ENCODE results near the gene PYURF.

DNA sequence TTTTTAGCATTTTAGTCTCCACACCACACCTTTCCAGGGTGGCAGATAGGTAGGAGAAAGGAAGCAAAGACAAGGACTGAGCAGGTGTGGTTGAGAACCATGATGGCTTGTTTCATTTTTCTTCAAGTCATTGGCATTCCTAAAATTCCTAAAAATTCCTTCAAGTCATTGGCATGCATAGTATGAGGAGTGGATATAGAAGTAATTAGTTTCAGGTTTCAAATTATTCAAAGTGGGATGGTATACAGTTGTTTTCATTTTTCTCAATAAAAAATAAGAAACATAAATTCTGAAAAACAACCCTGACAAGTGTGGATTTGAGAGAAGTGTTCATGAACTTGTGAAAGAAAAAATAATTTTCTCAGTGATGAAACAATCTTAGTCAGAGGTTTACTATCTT is 46.4 kb upstream of the PYURF start:
- no peak for TF ChIP-seq MYC (IDR thresholded peaks at IDR 0.05; ENCODE audit: insufficient read depth, insufficient read length, insufficient replicate concordance, low read length, severe bottlenecking)
- no peak for TF ChIP-seq EZH2 (IDR thresholded peaks at IDR 0.05; ENCODE audit: borderline replicate concordance, control insufficient read depth, low read depth, low read length)
- TF ChIP-seq HDAC2 (IDR thresholded peaks at IDR 0.05): no peak
- no peak for TF ChIP-seq POLR2AphosphoS2 (IDR thresholded peaks at IDR 0.05; ENCODE audit: low read depth, low read length)
- TF ChIP-seq, protein P1, sequence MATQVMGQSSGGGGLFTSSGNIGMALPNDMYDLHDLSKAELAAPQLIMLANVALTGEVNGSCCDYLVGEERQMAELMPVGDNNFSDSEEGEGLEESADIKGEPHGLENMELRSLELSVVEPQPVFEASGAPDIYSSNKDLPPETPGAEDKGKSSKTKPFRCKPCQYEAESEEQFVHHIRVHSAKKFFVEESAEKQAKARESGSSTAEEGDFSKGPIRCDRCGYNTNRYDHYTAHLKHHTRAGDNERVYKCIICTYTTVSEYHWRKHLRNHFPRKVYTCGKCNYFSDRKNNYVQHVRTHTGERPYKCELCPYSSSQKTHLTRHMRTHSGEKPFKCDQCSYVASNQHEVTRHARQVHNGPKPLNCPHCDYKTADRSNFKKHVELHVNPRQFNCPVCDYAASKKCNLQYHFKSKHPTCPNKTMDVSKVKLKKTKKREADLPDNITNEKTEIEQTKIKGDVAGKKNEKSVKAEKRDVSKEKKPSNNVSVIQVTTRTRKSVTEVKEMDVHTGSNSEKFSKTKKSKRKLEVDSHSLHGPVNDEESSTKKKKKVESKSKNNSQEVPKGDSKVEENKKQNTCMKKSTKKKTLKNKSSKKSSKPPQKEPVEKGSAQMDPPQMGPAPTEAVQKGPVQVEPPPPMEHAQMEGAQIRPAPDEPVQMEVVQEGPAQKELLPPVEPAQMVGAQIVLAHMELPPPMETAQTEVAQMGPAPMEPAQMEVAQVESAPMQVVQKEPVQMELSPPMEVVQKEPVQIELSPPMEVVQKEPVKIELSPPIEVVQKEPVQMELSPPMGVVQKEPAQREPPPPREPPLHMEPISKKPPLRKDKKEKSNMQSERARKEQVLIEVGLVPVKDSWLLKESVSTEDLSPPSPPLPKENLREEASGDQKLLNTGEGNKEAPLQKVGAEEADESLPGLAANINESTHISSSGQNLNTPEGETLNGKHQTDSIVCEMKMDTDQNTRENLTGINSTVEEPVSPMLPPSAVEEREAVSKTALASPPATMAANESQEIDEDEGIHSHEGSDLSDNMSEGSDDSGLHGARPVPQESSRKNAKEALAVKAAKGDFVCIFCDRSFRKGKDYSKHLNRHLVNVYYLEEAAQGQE (IDR thresholded peaks at IDR 0.05; ENCODE audit: low read depth, low read length): no peak
- no peak for TF ChIP-seq ESRRA (IDR thresholded peaks at IDR 0.05; ENCODE audit: low read length)
- TF ChIP-seq RAD21 (IDR thresholded peaks at IDR 0.05; ENCODE audit: insufficient read depth, low read depth, low read length): no peak
- TF ChIP-seq NFYB (IDR thresholded peaks at IDR 0.05; ENCODE audit: insufficient read depth, low read depth, low read length): no peak
- TF ChIP-seq POLR2A (IDR thresholded peaks at IDR 0.05; ENCODE audit: low read depth, low read length): no peak
- TF ChIP-seq RFX5 (IDR thresholded peaks at IDR 0.05; ENCODE audit: low read depth, low read length): no peak
- TF ChIP-seq, protein P2, sequence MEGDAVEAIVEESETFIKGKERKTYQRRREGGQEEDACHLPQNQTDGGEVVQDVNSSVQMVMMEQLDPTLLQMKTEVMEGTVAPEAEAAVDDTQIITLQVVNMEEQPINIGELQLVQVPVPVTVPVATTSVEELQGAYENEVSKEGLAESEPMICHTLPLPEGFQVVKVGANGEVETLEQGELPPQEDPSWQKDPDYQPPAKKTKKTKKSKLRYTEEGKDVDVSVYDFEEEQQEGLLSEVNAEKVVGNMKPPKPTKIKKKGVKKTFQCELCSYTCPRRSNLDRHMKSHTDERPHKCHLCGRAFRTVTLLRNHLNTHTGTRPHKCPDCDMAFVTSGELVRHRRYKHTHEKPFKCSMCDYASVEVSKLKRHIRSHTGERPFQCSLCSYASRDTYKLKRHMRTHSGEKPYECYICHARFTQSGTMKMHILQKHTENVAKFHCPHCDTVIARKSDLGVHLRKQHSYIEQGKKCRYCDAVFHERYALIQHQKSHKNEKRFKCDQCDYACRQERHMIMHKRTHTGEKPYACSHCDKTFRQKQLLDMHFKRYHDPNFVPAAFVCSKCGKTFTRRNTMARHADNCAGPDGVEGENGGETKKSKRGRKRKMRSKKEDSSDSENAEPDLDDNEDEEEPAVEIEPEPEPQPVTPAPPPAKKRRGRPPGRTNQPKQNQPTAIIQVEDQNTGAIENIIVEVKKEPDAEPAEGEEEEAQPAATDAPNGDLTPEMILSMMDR (IDR thresholded peaks at IDR 0.05 in 2 of 3, conservative IDR thresholded peaks at IDR 0.05 in 1 of 3; ENCODE audit: control insufficient read depth in 2 of 3, extremely low read depth in 1 of 3, insufficient read depth in 1 of 3, low read depth in 3 of 3, low read length in 3 of 3): no peak
- no peak for TF ChIP-seq YY1 (IDR thresholded peaks at IDR 0.05; ENCODE audit: low read depth, low read length)
